IPS DF 6.9 (cell line): Measurements from ENCODE around the gene SH3BGRL3.
"Not testable (repeated sequence)": the region's sequence is repeated elsewhere in the genome, so short reads cannot be mapped to it uniquely, and the experiment has no call there.

Experiments used
- DNase-seq: peaks from one replicate; pipeline ENCODE4 v3.0.0-alpha.2; 2013; ENCODE audit warnings: low read depth, low spot score
- H3K27ac ChIP-seq: one replicate; pipeline ENCODE4 v1.5.1; 2013; ENCODE audit warnings: low read length, control low read depth
- H3K27me3 ChIP-seq: 2 replicates; pipeline ENCODE4 v1.6.1; 2013; ENCODE audit warnings: mild to moderate bottlenecking, low read length; ENCODE audit not compliant: control insufficient read depth, insufficient read depth
- H3K36me3 ChIP-seq: 2 replicates; pipeline ENCODE4 v1.6.1; 2013; ENCODE audit warnings: low read length; ENCODE audit not compliant: control insufficient read depth, insufficient read depth
- H3K4me1 ChIP-seq: 2 replicates; pipeline ENCODE4 v1.6.1; 2013; ENCODE audit warnings: low read length; ENCODE audit not compliant: control insufficient read depth, insufficient read depth
- H3K4me3 ChIP-seq: 2 replicates; pipeline ENCODE4 v1.5.1; 2013; ENCODE audit warnings: mild to moderate bottlenecking, low read length
- H3K9me3 ChIP-seq: 2 replicates; pipeline ENCODE4 v1.6.1; 2013; ENCODE audit warnings: low read length, inconsistent platforms; ENCODE audit not compliant: control insufficient read depth, insufficient read depth
- WGBS: extraction: QIAGEN DNeasy Blood & Tissue Kit; methylation state at CpG from one replicate; pipeline ENCODE4 v1.1.7; 2013; ENCODE audit warnings: mixed read lengths, missing lambda C conversion rate; ENCODE audit not compliant: insufficient read length, insufficient coverage; 5-methylcytosine and 5-hydroxymethylcytosine counted together

SH3BGRL3 gene

GRCh38 chr1:26302733-26303405, 23.0 kb downstream of the SH3BGRL3 start:
- H3K36me3 ChIP-seq: no peaks in the 10 kb centered on the region
- H3K9me3 ChIP-seq: no peaks in the 10 kb centered on the region
- H3K27me3 ChIP-seq: no peaks in the 10 kb centered on the region
- no peak overlapping the region for H3K4me3 ChIP-seq
- WGBS: no CpG with 5 or more reads among the region's 8 CpGs
- H3K4me1 ChIP-seq: 0 out of 2 replicates have a peak, but pooled peaks cover 1% of the 10 kb centered on the region
- no peak for DNase-seq
- no peak overlapping the region for H3K27ac ChIP-seq

DNA sequence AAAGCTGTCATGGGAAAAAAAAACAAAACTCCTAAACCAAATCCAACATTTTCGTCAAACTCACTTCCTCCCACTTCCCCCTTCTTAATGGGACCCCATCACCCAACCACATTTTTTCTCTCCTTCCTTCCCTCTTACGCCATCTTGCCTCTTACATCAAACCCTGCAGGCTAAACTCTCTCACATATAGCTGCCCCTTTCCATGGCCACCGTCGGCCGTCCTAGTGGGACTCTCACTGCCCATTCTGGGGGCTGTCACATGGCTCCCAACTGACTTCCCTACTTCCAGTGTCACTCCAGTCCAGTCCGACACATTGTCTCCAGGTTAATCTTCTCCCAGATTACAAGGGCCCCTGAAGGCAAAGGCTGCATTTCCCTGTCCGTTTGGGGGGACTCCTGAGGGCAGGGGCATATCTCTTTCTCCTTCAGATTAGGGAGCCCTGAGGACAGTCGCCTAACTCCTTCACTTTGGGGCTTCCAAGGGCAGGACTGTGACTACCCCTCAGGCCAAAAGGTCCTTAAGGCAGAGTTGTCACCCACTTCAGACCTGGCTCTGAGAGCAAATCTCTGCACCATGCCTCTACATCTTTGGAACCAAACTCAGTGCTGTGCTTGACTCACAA, 25.9 kb downstream of the SH3BGRL3 start:
- H3K9me3 ChIP-seq: no peaks in the 10 kb centered on the region
- DNase-seq: no peak
- H3K36me3 ChIP-seq: no peaks in the 10 kb centered on the region
- no peaks in the 10 kb centered on the region for H3K27me3 ChIP-seq
- H3K4me1 ChIP-seq: 0 out of 2 replicates have a peak, but pooled peaks cover 1% of the 10 kb centered on the region
- 100% methylated on average over 2 of the region's 8 CpGs for WGBS
- H3K4me3 ChIP-seq: peak overlapping the region; percentile 48; the same call in 1 of the 2 replicates
- H3K27ac ChIP-seq: no peak overlapping the region

- Histone ChIP-seq H3K27me3 (no peaks in the 10 kb centered on the region), H3K4me3 (peak within 1 kb of the TSS; percentile 48), H3K27ac (no peak within 1 kb of the TSS), H3K4me1 (0 out of 2 replicates have a peak, but pooled peaks cover 1% of the 10 kb centered on the region), H3K36me3 (no peaks in the 10 kb centered on the region), H3K9me3 (no peaks in the 10 kb centered on the region)
- DNase-seq: peak; percentile 96
- WGBS: no CpG with 5 or more reads among the region's 51 CpGs
These were observed 26.7 kb downstream of the SH3BGRL3 start, which contains the start of gene UBXN11 for GRCh38 chr1:26306290-26307229. Gene UBXN11 (minus strand): TSS chr1:26306636. CDS start chr1:26302883, 3,753 bp downstream.

DNA sequence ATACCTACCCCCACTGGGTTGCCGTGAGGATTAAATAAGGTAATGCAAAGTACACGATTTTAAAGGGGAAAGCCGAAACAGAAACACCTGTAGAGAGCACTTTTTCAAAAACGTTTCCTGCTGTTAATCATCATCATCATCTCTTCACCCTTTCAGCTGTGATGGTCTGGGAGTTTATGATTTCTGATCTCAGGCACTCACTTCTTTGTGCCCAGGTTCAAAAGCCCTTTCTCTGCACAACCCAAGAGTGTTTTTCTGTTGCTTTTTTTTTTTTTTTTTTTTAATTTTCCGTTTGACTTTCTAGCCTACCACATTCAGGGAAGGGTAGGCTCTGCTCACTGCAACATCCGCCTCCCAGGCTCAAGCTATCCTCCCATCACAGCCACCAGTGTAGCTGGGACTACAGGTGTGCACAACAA, 27.5 kb downstream of the SH3BGRL3 start:
- Histone ChIP-seq H3K27me3 (no peaks in the 10 kb centered on the region), H3K4me3 (no peak overlapping the region), H3K36me3 (no peaks in the 10 kb centered on the region), H3K9me3 (no peaks in the 10 kb centered on the region), H3K27ac (no peak overlapping the region), H3K4me1 (0 out of 2 replicates have a peak, but pooled peaks cover 1% of the 10 kb centered on the region)
- no peak for DNase-seq
- no CpG with 5 or more reads among the region's 6 CpGs for WGBS

GRCh38 chr1:26307966-26308899, 28.3 kb downstream of the SH3BGRL3 start:
- H3K4me1 ChIP-seq, H3K36me3 ChIP-seq, DNase-seq, H3K27ac ChIP-seq, H3K9me3 ChIP-seq, H3K4me3 ChIP-seq, H3K27me3 ChIP-seq: not testable (repeated sequence)
- no CpG with 5 or more reads among the region's 21 CpGs for WGBS

DNA sequence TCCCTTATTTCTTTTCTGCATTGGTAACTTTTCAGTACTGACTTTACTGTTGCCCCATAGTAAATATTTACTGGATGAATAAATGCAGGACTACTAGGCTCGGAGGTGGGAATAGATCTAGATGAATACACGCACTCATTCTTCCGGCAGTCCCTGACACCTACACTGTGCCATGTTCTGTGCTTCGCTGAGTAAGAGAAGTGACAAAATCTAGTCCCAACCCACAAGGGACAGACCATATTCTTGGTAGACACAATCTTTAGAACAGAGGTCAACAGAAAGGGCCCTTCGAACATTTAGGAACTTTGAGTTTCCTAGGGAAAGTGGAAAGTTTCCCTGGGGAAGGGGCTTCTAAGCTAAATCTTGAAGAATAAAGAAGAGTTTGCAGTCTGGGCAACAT, 34.6 kb downstream of the SH3BGRL3 start:
- H3K27ac ChIP-seq: no peak overlapping the region
- whole genome bisulfite sequencing: no CpG with 5 or more reads among the region's 5 CpGs

DNA sequence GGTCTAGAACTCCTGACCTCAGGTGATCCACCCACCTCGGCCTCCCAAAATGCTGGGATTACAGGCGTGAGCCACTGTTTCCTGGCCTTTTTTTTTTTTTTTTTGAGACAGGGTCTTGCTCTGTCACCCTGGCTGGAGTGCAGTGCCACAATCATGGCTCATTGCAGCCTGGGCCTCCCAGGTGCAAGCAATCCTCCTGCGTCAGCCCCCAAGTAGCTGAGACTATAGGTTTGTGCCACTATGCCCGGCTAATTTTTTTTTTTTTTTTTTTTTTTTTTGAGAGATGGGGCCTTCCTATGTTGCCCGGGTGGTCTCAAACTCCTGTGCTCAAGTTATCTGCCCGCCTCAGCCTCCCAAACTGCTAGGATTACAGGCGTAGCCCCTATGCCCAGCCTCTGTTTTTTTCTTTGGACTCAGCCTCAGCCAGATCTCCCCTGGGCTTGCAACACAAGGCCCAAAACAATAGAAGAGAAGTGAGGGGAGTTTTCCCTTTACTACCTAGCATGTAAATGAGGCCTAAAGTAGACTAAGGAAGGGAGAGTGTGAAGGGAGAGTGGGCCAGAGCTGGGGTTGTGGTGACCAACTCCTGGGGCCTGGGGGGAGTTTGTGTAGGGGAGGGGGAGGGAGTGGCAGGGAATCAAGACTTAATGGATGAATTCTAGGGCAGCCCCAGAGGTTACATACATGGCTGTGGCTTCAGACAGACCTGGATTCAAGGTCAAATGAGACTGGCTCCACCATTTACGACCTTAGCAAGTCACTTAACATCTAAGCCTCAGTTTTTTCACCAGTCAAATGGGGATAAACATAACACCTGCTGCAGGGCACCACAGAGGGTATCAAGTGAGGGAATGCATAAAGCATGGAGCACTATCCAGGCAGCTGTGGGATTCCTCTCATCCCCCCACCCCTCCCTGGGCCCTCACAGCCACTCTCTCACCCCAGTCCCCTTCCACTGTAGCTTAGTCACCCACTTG, 36.3 kb downstream of the SH3BGRL3 start:
- Histone ChIP-seq H3K9me3 (no peaks in the 10 kb centered on the region), H3K4me3 (no peak overlapping the region), H3K36me3 (no peaks in the 10 kb centered on the region), H3K27ac (no peak overlapping the region), H3K4me1 (peaks cover 3% of the 10 kb centered on the region; the same call in 1 of the 2 replicates), H3K27me3 (no peaks in the 10 kb centered on the region)
- DNase-seq: no peak
- no CpG with 5 or more reads among the region's 8 CpGs for WGBS

More for the DNA sequence above, 34.6 kb downstream of the SH3BGRL3 start:
- Histone ChIP-seq H3K36me3 (no peaks in the 10 kb centered on the region), H3K4me1 (peaks cover 3% of the 10 kb centered on the region; the same call in 1 of the 2 replicates), H3K27me3 (no peaks in the 10 kb centered on the region), H3K9me3 (no peaks in the 10 kb centered on the region), H3K4me3 (no peak overlapping the region)
- no peak for DNase-seq

GRCh38 chr1:26317146-26317545, 37.3 kb downstream of the SH3BGRL3 start:
- Histone ChIP-seq H3K27me3 (no peaks in the 10 kb centered on the region), H3K36me3 (0 out of 2 replicates have a peak, but pooled peaks cover under 1% of the 10 kb centered on the region), H3K4me1 (peaks cover 3% of the 10 kb centered on the region; the same call in 1 of the 2 replicates), H3K9me3 (no peaks in the 10 kb centered on the region), H3K4me3 (no peak overlapping the region), H3K27ac (no peak overlapping the region)
- no CpG with 5 or more reads among the region's 2 CpGs for WGBS
- no peak for DNase-seq
